ENCODE measurements around the gene SLC9C2. TPM values are rescaled to one million over a fixed set of nuclear protein-coding genes. Genes with fewer than 3 reads are reported as not detected.

Gene SLC9C2
- total RNA-seq, 1 experiment from 2014 or later: not detected

DNA sequence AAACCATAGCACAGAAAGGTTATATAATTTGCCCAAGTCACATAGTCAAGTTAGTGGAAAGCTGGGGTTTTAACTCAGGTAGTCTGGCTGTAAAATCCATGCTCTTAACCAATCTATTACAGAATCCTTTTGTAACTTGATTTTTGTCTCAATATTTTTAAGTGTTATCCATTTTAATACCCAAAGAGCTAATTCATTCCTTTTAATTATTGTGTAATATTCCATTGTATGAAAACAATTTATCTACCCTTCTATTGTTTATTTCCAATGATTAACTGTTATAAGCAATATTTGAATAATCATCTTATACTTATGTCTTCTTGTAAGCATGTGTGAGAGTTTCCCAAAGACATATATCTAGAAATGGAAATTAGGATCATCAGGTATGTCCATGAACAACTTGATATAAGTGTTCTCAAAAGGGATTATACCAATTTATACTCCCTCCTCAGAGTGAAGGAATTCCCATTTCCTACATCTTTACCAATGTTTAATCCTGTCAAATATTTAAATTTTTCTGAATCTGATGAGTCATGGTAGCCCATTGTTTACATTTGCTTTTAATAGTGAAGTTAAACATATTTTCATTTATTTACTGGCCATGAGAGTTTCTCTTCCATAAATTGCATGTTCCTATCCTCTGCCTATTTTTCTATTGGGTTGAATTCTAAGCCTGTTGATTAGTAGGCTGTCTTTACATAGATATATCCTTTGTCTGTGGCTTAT is 46.2 kb upstream of the SLC9C2 start:
- Histone ChIP-seq H2BK15ac (ENCODE audit: low read depth, low read length) (no peak overlapping the region), H3K56ac (ENCODE audit: insufficient read length, low read depth, low read length) (no peak overlapping the region), H3K79me2 (ENCODE audit: insufficient read depth, low read length) (no peaks in the 10 kb centered on the region), H2BK5ac (ENCODE audit: insufficient read length, low read length) (no peak overlapping the region), H3T11ph (ENCODE audit: low read length) (no peak overlapping the region), H4K91ac (ENCODE audit: insufficient read length, low read depth, low read length) (no peak overlapping the region), H4K5ac (ENCODE audit: insufficient read length, low read depth, low read length) (no peak overlapping the region), H3K18ac (ENCODE audit: insufficient read length, low read depth, low read length) (no peak overlapping the region), H3K14ac (ENCODE audit: insufficient read depth, low read length) (no peak overlapping the region), H4K20me1 (ENCODE audit: control insufficient read depth, insufficient read depth, insufficient read length) (no peaks in the 10 kb centered on the region), H2BK12ac (ENCODE audit: insufficient read length, low read depth, low read length) (no peak overlapping the region), H2BK120ac (ENCODE audit: low read depth, low read length, poor library complexity, severe bottlenecking) (no peak overlapping the region), H3K27me3 (ENCODE audit: insufficient read depth, low read length) (no peaks in the 10 kb centered on the region), H3K9me3 (ENCODE audit: control insufficient read depth, low read depth, low read length) (no peaks in the 10 kb centered on the region), H3K4me1 (ENCODE audit: insufficient read depth, low read length) (no peaks in the 10 kb centered on the region), H3K9ac (ENCODE audit: extremely low read depth, insufficient read length, low read length) (no peak overlapping the region), H2AFZ (ENCODE audit: low read length) (no peak overlapping the region), H2AK5ac (ENCODE audit: insufficient read length, low read length) (no peak overlapping the region), H2BK20ac (ENCODE audit: low read depth, low read length, poor library complexity, severe bottlenecking) (no peak overlapping the region), H3K23ac (ENCODE audit: insufficient read length, low read depth, low read length) (no peak overlapping the region), H3K23me2 (ENCODE audit: insufficient read length, low read depth, low read length, poor library complexity, severe bottlenecking) (no peaks in the 10 kb centered on the region), H3K79me1 (ENCODE audit: insufficient read depth, low read depth, low read length, poor library complexity, severe bottlenecking) (no peaks in the 10 kb centered on the region), H3K27ac (ENCODE audit: insufficient read length, low read depth, low read length) (no peak overlapping the region), H4K8ac (replicated peaks; ENCODE audit: insufficient read length, low read depth, low read length) (no peak overlapping the region), H3K4ac (ENCODE audit: low read depth, low read length) (no peak overlapping the region), H3K4me2 (ENCODE audit: insufficient read depth, insufficient read length, low read length) (no peak overlapping the region)
- Mint-ChIP-seq H3K27me3 (ENCODE audit: low read depth) (peaks cover 2% of the 10 kb centered on the region; the same call in 1 of the 2 replicates), H3K36me3 (ENCODE audit: insufficient read depth in 1 of 3, low read depth in 3 of 3) (peaks cover 0 to 21% (median 3%) of the 10 kb centered on the region in 3 experiments; a peak in 3 of 7 replicates), H3K4me3 (no peak overlapping the region), H3K27ac (no peak overlapping the region), H3K4me1 (no peaks in the 10 kb centered on the region), H3K9me3 (peaks cover 8 to 13% of the 10 kb centered on the region in 2 experiments; a peak in 4 of 5 replicates)
- TF ChIP-seq, protein P1, sequence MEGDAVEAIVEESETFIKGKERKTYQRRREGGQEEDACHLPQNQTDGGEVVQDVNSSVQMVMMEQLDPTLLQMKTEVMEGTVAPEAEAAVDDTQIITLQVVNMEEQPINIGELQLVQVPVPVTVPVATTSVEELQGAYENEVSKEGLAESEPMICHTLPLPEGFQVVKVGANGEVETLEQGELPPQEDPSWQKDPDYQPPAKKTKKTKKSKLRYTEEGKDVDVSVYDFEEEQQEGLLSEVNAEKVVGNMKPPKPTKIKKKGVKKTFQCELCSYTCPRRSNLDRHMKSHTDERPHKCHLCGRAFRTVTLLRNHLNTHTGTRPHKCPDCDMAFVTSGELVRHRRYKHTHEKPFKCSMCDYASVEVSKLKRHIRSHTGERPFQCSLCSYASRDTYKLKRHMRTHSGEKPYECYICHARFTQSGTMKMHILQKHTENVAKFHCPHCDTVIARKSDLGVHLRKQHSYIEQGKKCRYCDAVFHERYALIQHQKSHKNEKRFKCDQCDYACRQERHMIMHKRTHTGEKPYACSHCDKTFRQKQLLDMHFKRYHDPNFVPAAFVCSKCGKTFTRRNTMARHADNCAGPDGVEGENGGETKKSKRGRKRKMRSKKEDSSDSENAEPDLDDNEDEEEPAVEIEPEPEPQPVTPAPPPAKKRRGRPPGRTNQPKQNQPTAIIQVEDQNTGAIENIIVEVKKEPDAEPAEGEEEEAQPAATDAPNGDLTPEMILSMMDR (conservative IDR thresholded peaks at IDR 0.05): no peak
- no peak for DNase-seq
